Measurements from ENCODE around the gene RAX2.
A peak's percentile ranks its signal among the peaks of the same experiment; 100 is the strongest.

The RAX2 gene

DNA sequence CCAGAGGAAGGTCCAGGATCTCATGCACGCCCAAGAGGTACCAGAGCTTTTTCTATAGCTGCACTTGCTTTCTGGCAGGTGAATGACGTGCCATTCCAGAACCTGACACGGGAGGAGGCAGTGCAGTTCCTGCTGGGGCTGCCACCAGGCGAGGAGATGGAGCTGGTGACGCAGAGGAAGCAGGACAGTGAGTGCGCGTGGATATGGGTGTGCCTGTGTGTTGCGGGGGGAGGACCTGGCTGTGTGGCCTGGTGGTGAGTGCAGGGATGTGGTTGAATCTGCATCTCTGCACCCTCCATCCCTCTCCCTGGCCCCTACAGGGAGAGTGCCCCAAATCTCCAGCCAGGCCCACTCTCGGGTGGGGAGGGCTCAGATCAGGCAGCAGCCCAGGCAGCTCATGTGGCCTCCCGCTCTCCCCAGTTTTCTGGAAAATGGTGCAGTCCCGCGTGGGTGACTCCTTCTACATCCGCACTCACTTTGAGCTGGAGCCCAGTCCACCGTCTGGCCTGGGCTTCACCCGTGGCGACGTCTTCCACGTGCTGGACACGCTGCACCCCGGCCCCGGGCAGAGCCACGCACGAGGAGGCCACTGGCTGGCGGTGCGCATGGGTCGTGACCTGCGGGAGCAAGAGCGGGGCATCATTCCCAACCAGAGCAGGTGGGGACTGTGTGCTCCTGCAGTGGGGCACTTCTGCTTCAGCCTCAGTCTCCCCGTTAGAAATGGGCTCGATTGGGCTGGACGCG lies 33.4 kb downstream of the RAX2 start:
- no peaks in the 10 kb centered on the region for H3K9me3 Mint-ChIP-seq
- ATAC-seq (no peak), DNase-seq (no peak)
- no peak overlapping the region for H3K27ac Mint-ChIP-seq
- peaks cover 18% of the 10 kb centered on the region for H3K4me1 Mint-ChIP-seq
- no peak overlapping the region for H3K4me3 Mint-ChIP-seq
- H3K27me3 Mint-ChIP-seq, result no peaks in the 10 kb centered on the region

DNA sequence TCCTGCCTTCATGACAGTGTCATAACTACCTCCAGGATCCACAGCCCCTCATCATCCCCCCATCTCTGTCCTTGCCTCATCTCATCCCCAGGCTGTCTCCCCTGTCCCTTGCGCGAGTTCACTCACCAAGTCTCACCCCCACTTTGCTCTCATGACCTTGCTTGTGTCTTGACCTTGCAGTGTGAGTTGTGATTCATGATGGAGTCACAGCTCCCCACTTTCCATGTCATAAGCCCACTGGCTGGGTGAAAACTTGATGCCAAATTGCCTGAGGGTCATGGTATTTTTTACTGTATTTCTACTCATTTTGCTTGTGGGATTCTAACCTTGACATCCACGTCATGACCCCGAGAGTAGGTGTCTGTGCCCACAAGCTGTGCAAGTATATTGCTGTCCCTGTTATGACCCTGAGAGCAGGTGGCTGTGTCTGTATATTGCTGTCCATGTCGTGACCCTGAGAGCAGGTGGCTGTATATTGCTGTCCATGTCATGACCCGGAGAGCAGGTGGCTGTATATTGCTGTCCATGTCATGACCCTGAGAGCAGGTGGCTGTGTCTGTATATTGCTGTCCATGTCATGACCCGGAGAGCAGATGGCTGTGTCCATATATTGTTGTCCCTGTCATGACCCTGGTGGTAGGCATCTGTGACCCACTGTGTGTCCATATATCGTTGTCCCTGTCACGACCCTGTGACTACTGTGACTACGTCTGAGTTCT lies 34.4 kb downstream of the RAX2 start:
- H3K4me3 Mint-ChIP-seq, result no peak overlapping the region

DNA sequence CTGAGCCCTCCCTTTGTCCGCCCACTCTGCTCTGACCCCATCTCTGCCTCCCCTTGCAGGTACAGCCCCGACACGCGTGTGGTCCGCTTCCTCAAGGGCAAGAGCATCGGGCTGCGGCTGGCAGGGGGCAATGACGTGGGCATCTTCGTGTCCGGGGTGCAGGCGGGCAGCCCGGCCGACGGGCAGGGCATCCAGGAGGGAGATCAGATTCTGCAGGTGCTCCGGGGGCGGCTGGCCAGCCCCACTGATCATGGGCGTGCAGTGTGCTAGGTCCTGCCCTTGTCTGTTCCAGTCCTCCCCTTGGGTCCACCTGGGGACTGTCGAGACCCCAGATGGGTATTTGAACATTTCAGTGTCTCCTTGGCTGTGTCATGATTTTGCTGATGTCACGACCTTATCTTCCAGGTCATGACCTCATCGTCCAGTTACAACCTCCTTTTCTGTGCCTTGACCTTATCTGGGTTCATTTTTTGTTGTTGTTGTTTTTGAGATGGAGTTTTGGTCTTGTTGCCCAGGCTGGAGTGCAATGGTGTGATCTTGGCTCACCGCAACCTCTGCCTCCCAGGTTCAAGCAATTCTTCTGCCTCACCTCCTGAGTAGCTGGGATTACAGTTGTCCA lies 35.8 kb downstream of the RAX2 start:
- Mint-ChIP-seq H3K27me3 (no peaks in the 10 kb centered on the region), H3K4me3 (no peak overlapping the region), H3K9me3 (no peaks in the 10 kb centered on the region), H3K27ac (no peak overlapping the region), H3K4me1 (peaks cover 18% of the 10 kb centered on the region)
- DNase-seq (no peak), ATAC-seq (no peak)

More for the DNA sequence above, 34.4 kb downstream of the RAX2 start:
- no peak for ATAC-seq
- H3K4me1 Mint-ChIP-seq, result peaks cover 18% of the 10 kb centered on the region
- H3K27me3 Mint-ChIP-seq, result no peaks in the 10 kb centered on the region
- DNase-seq, result no peak
- H3K9me3 Mint-ChIP-seq, result no peaks in the 10 kb centered on the region
- no peak overlapping the region for H3K27ac Mint-ChIP-seq

DNA sequence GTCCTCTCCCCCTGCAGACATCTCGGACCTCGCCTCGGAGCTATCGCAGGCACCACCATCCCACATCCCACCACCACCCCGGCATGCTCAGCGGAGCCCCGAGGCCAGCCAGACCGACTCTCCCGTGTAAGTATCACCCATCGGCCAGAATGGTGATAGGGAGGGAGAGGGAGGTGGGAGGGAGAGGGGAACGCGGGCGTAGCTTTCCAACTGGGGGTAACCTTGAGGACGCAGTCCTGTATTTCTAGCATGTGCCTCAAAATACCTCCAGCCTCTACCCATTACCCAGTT lies 37.8 kb downstream of the RAX2 start:
- ATAC-seq, result no peak
- Mint-ChIP-seq H3K4me1 (peaks cover 11% of the 10 kb centered on the region), H3K27me3 (no peaks in the 10 kb centered on the region), H3K27ac (no peak overlapping the region), H3K9me3 (no peaks in the 10 kb centered on the region), H3K4me3 (no peak overlapping the region)
- DNase-seq, result no peak

GRCh38 chr19:3733549-3734309 lies 38.3 kb downstream of the RAX2 start:
- no peak for ATAC-seq
- Mint-ChIP-seq H3K4me3 (no peak overlapping the region), H3K4me1 (peaks cover 7% of the 10 kb centered on the region), H3K27me3 (no peaks in the 10 kb centered on the region), H3K9me3 (no peaks in the 10 kb centered on the region), H3K27ac (no peak overlapping the region)
- no peak for DNase-seq

DNA sequence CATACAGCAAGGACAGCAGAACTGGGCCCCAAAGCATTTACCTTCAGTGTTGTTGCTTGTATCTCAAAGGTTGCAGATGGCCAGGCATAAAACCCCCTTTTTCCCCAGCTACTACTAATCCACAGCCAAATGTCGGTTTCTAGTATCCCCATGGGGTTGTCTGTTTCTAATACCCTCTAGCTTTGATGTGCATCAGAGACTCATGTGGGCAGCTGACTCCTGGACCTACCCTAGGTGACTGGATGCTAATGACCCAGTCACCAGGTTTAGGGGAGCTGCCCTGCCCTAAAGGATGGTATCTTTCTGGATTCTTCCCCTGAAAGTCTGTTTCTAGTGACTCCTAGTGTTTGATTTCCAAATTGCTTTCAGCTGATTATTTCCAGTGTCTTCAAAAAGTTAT lies 39.9 kb downstream of the RAX2 start:
- no peaks in the 10 kb centered on the region for H3K4me1 Mint-ChIP-seq
- no peaks in the 10 kb centered on the region for H3K27me3 Mint-ChIP-seq

DNA sequence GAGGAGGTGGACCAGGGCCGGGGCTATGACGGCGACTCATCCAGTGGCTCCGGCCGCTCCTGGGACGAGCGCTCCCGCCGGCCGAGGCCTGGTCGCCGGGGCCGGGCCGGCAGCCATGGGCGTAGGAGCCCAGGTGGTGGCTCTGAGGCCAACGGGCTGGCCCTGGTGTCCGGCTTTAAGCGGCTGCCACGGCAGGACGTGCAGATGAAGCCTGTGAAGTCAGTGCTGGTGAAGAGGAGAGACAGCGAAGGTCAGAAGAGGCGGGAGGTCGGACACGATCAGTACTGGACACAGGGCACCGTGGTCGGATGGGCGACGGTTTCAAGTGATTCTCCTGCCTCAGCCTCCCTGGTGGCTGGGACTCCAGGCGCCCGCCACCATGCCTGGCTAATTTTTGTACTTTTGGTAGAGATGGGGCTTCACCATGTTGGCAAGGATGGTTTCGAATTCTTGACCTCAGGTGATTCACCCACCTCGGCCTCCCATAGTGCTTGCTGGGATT lies 41.5 kb downstream of the RAX2 start:
- Mint-ChIP-seq H3K27me3 (no peaks in the 10 kb centered on the region), H3K27ac (no peak overlapping the region), H3K4me3 (no peak overlapping the region), H3K4me1 (peaks cover 2% of the 10 kb centered on the region), H3K9me3 (no peaks in the 10 kb centered on the region)
- no peak for DNase-seq
- no peak for ATAC-seq

More for the DNA sequence above, 39.9 kb downstream of the RAX2 start:
- H3K27ac Mint-ChIP-seq, result peak overlapping the region in 1 of 2 donors; percentile 37
- no peak for ATAC-seq
- H3K4me3 Mint-ChIP-seq, result no peak overlapping the region
- H3K9me3 Mint-ChIP-seq, result no peaks in the 10 kb centered on the region
- no peak for DNase-seq

DNA sequence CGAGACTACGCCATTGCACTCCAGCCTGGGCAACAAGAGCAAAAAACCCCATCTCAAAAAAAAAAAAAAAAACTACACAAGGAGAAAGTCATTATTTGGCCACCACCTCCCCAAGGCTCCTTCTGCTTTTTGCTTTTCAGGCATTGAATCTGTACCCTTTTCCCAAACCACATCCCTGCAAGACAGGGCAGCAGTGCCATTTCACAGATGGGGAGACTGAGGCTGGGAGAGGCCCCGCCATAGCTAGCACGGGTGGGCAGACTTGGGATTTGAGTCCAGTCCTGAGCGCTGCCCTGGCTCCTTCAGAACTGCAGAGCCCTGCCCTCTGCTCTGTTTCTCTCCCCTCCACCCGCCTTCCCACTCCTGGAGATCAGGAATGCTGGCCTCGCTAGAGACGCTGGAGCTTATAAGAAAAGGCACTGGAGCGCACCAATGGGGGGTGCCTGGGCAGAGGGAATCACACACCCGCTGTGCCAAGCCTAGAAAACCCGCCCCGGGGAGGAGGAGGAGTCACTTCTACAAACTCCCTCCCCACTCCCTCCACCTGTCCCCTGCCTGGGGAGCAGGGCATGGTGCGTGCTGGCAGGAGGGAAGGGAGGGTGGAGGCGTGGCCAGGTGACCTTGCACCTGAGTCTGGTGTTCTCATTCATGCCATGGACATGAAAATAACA lies 46.3 kb downstream of the RAX2 start:
- H3K27me3 Mint-ChIP-seq, result peaks cover 27% of the 10 kb centered on the region
- no peaks in the 10 kb centered on the region for H3K9me3 Mint-ChIP-seq
- peaks cover 30% of the 10 kb centered on the region for H3K4me1 Mint-ChIP-seq
- no peak for DNase-seq
- no peak overlapping the region for H3K4me3 Mint-ChIP-seq
- H3K27ac Mint-ChIP-seq, result no peak overlapping the region
- no peak for ATAC-seq

DNA sequence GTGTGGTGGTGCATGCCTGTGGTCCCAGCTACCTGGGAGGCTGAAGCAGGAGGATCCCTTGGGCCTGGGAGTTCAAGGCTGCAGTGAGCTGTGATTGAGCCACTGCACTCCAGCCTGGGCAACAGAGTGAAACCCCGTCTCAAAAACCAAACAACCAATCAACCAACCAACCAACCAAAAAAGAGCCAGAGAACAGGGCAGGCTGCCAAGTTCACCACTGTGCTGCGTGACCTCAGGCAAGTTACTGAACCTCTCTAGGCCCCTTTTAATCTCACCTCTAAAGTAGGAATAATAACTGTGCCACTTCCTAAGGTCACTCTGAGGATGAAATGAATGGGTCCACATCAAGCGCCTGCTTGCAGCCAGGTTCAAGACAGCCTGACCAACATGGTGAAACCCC lies 46.9 kb downstream of the RAX2 start:
- Mint-ChIP-seq H3K27ac (peak overlapping the region in 1 of 2 donors; percentile 84), H3K9me3 (no peaks in the 10 kb centered on the region), H3K4me1 (peaks cover 31% of the 10 kb centered on the region), H3K27me3 (peaks cover 34% of the 10 kb centered on the region), H3K4me3 (no peak overlapping the region)
- ATAC-seq (no peak), DNase-seq (no peak)

DNA sequence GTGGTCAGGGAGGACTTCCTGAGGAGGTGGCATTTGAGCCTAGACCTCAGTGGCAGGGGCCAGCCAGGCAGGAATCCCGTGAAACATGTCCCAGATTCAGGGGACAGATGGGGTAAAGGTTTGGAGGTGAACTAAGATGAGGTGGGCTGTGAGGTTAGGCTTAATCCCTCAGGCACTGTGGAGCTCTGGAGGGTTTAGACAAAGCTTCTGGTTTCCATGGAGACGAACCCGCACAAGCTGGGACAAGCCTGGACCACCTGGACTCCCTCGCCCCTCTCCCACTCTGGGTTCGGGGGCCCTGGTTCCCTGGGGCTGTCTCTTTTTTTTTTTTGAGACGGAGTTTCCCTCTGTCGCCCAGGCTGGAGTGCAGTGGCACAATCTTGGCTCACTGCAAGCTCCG lies 48.1 kb downstream of the RAX2 start:
- no peak for ATAC-seq
- Mint-ChIP-seq H3K9me3 (no peaks in the 10 kb centered on the region), H3K4me3 (no peak overlapping the region), H3K27ac (no peak overlapping the region), H3K27me3 (peaks cover 44% of the 10 kb centered on the region), H3K4me1 (peaks cover 35% of the 10 kb centered on the region)
- DNase-seq, result no peak

DNA sequence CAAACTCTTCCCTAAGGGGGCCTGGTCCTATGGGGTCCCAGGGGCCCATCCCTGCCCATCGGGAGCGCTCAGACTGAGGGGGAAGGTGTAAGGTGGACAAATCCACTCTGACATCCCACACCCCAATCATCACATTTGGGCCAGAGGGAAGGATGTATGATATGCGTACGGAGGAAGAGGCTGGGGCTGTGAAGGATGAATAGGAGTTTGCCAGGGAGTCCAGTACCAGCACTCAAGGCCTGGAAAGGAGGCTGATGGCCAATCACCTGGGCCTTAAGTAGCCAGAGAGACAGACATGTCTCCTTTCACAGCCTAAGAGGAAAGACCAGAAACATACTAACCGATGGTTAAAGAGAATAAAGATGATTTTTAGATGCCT lies 48.9 kb downstream of the RAX2 start:
- Mint-ChIP-seq H3K4me1 (peaks cover 35% of the 10 kb centered on the region), H3K4me3 (no peak overlapping the region), H3K9me3 (no peaks in the 10 kb centered on the region), H3K27me3 (peaks cover 44% of the 10 kb centered on the region), H3K27ac (no peak overlapping the region)
- ATAC-seq, result no peak
- DNase-seq, result no peak

- DNase-seq (no peak), ATAC-seq (no peak)
- Mint-ChIP-seq H3K4me1 (peaks cover 35% of the 10 kb centered on the region), H3K27ac (no peak overlapping the region), H3K9me3 (no peaks in the 10 kb centered on the region), H3K4me3 (peak overlapping the region; percentile 60 to 79), H3K27me3 (peaks cover 44% of the 10 kb centered on the region)
These were observed 49.5 kb downstream of the RAX2 start for GRCh38 chr19:3722443-3723109.

DNA sequence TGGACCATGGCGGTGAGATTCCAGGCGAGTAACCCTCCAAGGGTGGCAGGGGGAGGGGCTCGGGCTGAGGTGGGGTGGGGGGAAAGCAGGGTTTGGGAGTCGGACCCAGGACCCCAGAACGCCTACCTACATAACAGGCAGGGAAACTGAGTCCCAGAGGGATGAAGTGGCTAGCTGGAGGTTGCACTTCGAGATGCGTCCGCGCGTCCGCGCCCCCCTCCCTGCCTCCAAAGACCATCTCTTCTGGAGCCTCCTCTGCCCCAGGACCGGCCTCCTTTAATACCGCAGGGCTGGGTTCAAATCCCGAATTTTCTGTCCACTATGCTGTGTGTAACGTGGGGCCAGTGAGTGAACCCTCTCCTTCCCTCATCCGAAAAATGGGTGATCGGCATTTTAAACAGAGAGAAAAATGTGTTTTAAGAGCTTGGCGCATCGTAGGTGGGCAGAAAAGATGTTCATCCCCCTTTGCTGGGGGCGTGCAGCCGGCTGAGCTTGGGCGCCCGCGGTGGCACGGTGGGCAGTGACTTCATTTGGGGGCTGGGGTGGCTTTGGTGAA lies 50.1 kb downstream of the RAX2 start:
- Mint-ChIP-seq H3K27me3 (peaks cover 44% of the 10 kb centered on the region), H3K9me3 (no peaks in the 10 kb centered on the region), H3K4me3 (peak overlapping the region; percentile 69 to 79), H3K4me1 (peaks cover 35% of the 10 kb centered on the region), H3K27ac (no peak overlapping the region)
- ATAC-seq (no peak), DNase-seq (no peak)

GRCh38 chr19:3721131-3721886 lies 50.7 kb downstream of the RAX2 start:
- DNase-seq (peak; percentile 90 to 91), ATAC-seq (peak; percentile 88)
- Mint-ChIP-seq H3K9me3 (no peaks in the 10 kb centered on the region), H3K4me3 (peak overlapping the region; percentile 69 to 79), H3K27me3 (peaks cover 44% of the 10 kb centered on the region), H3K27ac (no peak overlapping the region), H3K4me1 (peaks cover 35% of the 10 kb centered on the region)
